ENCODE results near the gene ARRB2. TPM values are rescaled to one million over a fixed set of nuclear protein-coding genes. Genes with fewer than 3 reads are reported as not detected.
"Not testable (repeated sequence)": the region's sequence is repeated elsewhere in the genome, so short reads cannot be mapped to it uniquely, and the experiment has no call there.

The ARRB2 gene
- total and polyA plus RNA-seq, 2 experiments from 2014 or later = 17.3 to 23.3 TPM

- Histone ChIP-seq H3K27me3 (no peaks in the 10 kb centered on the region), H3K4me3 (no peak overlapping the region), H3K27ac (no peak overlapping the region), H3K9me3 (ENCODE audit: low read depth) (no peaks in the 10 kb centered on the region), H3K36me3 (no peaks in the 10 kb centered on the region), H3K4me1 (ENCODE audit: low read depth) (no peaks in the 10 kb centered on the region)
- no peak for DNase-seq (ENCODE audit: low read depth in 1 of 2, low spot score in 1 of 2)
- TF ChIP-seq, protein P1, sequence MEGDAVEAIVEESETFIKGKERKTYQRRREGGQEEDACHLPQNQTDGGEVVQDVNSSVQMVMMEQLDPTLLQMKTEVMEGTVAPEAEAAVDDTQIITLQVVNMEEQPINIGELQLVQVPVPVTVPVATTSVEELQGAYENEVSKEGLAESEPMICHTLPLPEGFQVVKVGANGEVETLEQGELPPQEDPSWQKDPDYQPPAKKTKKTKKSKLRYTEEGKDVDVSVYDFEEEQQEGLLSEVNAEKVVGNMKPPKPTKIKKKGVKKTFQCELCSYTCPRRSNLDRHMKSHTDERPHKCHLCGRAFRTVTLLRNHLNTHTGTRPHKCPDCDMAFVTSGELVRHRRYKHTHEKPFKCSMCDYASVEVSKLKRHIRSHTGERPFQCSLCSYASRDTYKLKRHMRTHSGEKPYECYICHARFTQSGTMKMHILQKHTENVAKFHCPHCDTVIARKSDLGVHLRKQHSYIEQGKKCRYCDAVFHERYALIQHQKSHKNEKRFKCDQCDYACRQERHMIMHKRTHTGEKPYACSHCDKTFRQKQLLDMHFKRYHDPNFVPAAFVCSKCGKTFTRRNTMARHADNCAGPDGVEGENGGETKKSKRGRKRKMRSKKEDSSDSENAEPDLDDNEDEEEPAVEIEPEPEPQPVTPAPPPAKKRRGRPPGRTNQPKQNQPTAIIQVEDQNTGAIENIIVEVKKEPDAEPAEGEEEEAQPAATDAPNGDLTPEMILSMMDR (IDR thresholded peaks at IDR 0.05; ENCODE audit: low read depth, low read length) = no peak
Observed at GRCh38 chr17:4690745-4691144, 19.7 kb upstream of the ARRB2 start.

GRCh38 chr17:4691686-4692085 is 18.7 kb upstream of the ARRB2 start:
- H3K9me3 ChIP-seq (ENCODE audit: low read depth) = no peaks in the 10 kb centered on the region
- TF ChIP-seq, protein P1 (IDR thresholded peaks at IDR 0.05; ENCODE audit: low read depth, low read length) = no peak
- H3K36me3 ChIP-seq = no peaks in the 10 kb centered on the region
- no peaks in the 10 kb centered on the region for H3K4me1 ChIP-seq (ENCODE audit: low read depth)
- peak in 1 of 2 donors; percentile 42 for DNase-seq (ENCODE audit: low read depth in 1 of 2, low spot score in 1 of 2)
- H3K27me3 ChIP-seq = no peaks in the 10 kb centered on the region
- no peak overlapping the region for H3K4me3 ChIP-seq
- H3K27ac ChIP-seq = no peak overlapping the region

- Histone ChIP-seq H3K4me3 (no peak overlapping the region), H3K36me3 (no peaks in the 10 kb centered on the region), H3K4me1 (ENCODE audit: low read depth) (no peaks in the 10 kb centered on the region), H3K27ac (no peak overlapping the region), H3K9me3 (ENCODE audit: low read depth) (no peaks in the 10 kb centered on the region), H3K27me3 (no peaks in the 10 kb centered on the region)
- TF ChIP-seq, protein P1 (IDR thresholded peaks at IDR 0.05; ENCODE audit: low read depth, low read length) = no peak
- DNase-seq (ENCODE audit: low read depth in 1 of 2, low spot score in 1 of 2) = no peak
Observed at GRCh38 chr17:4693416-4693815, 17.0 kb upstream of the ARRB2 start.

GRCh38 chr17:4696437-4696805 is 14.0 kb upstream of the ARRB2 start:
- no peaks in the 10 kb centered on the region for H3K9me3 ChIP-seq (ENCODE audit: low read depth)
- DNase-seq (ENCODE audit: low read depth in 1 of 2, low spot score in 1 of 2) = no peak
- peak overlapping the region; percentile 39 for H3K27ac ChIP-seq
- H3K4me1 ChIP-seq (ENCODE audit: low read depth) = no peaks in the 10 kb centered on the region
- H3K27me3 ChIP-seq = no peaks in the 10 kb centered on the region
- H3K4me3 ChIP-seq = no peak overlapping the region
- no peaks in the 10 kb centered on the region for H3K36me3 ChIP-seq
- TF ChIP-seq, protein P1 (IDR thresholded peaks at IDR 0.05; ENCODE audit: low read depth, low read length) = no peak

GRCh38 chr17:4699401-4700056 is 10.9 kb upstream of the ARRB2 start:
- not testable (repeated sequence) for H3K4me3 ChIP-seq; H3K9me3 ChIP-seq (ENCODE audit: low read depth); H3K27me3 ChIP-seq; DNase-seq (ENCODE audit: low read depth in 1 of 2, low spot score in 1 of 2); H3K36me3 ChIP-seq; H3K27ac ChIP-seq
- peaks cover 11% of the 10 kb centered on the region for H3K4me1 ChIP-seq (ENCODE audit: low read depth)

DNA sequence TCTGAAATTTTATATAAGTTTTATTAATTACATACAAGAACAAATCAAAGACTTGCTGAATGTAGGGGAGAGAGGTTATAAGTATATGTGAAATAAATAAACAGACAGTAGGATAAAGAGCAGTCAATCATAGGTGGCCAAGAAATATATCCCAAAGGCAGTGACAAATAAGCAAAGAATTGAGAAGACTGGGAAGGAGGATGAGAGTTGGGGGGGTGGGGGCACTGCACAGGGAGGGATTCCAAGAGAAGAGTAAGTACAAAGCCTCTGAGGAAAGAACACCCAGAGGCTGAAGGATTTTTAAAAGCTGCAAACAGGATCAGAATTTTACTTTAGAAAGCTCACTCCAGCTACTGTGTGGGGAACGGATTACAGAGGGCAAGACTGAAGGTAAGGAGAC is 9.3 kb upstream of the ARRB2 start:
- Histone ChIP-seq H3K9me3 (ENCODE audit: low read depth) (no peaks in the 10 kb centered on the region), H3K27me3 (no peaks in the 10 kb centered on the region), H3K4me1 (ENCODE audit: low read depth) (peaks cover 11% of the 10 kb centered on the region), H3K27ac (no peak overlapping the region), H3K4me3 (no peak overlapping the region), H3K36me3 (no peaks in the 10 kb centered on the region)
- no peak for DNase-seq (ENCODE audit: low read depth in 1 of 2, low spot score in 1 of 2)
- TF ChIP-seq, protein P1 (IDR thresholded peaks at IDR 0.05; ENCODE audit: low read depth, low read length) = no peak
